SKM-1 treated with dmso at 0.1 percent for 144 hours (cell line): ENCODE data around the gene SH3BP5.
"Not testable (repeated sequence)": the region's sequence is repeated elsewhere in the genome, so short reads cannot be mapped to it uniquely, and the experiment has no call there.

Experiments
- DNase-seq: peaks from one replicate; lab custom pipeline; 2025; ENCODE audit not compliant: unreplicated experiment; lab: John Stamatoyannopoulos, UW

The SH3BP5 gene, protein sequence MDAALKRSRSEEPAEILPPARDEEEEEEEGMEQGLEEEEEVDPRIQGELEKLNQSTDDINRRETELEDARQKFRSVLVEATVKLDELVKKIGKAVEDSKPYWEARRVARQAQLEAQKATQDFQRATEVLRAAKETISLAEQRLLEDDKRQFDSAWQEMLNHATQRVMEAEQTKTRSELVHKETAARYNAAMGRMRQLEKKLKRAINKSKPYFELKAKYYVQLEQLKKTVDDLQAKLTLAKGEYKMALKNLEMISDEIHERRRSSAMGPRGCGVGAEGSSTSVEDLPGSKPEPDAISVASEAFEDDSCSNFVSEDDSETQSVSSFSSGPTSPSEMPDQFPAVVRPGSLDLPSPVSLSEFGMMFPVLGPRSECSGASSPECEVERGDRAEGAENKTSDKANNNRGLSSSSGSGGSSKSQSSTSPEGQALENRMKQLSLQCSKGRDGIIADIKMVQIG

DNA sequence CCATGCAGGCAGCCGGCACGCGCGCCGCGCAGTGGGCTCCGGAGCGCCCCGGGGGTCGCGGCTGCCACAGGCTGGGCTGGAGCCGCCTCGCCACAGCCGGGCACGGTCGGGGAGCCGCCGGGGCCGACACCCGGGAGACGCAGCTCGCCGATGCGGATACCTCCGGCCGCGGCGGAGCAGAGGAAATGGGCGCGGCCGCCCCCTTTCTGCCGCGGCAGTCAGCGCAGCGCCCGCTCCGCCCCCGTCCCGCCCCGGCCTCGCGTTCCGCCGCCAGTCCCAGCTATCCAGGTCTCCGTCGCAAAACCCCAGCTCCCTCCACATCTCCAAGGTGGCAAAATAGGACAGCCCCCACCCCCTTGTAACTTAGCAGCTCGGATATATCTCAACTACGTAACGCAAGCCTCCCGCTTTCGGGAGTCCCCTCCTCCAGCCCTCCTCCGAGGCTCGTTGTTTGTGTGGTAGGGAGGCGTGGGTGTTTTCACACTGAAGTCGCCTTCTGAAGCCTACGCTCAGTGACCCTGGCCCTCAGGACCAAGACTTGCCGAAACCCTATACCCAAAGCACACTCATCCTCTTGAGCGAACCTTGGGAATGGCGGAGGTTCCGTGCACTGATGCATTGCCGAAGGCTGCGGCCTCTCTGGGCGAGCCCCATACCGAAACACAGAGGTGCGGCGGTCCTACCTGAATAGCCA lies at the start of gene SH3BP5:
TSS of gene SH3BP5 (minus strand) at position 182 of the 694 bp plus-strand sequence. CDS start at position 4, 178 bp downstream.
- peak; percentile 65 for DNase-seq

DNA sequence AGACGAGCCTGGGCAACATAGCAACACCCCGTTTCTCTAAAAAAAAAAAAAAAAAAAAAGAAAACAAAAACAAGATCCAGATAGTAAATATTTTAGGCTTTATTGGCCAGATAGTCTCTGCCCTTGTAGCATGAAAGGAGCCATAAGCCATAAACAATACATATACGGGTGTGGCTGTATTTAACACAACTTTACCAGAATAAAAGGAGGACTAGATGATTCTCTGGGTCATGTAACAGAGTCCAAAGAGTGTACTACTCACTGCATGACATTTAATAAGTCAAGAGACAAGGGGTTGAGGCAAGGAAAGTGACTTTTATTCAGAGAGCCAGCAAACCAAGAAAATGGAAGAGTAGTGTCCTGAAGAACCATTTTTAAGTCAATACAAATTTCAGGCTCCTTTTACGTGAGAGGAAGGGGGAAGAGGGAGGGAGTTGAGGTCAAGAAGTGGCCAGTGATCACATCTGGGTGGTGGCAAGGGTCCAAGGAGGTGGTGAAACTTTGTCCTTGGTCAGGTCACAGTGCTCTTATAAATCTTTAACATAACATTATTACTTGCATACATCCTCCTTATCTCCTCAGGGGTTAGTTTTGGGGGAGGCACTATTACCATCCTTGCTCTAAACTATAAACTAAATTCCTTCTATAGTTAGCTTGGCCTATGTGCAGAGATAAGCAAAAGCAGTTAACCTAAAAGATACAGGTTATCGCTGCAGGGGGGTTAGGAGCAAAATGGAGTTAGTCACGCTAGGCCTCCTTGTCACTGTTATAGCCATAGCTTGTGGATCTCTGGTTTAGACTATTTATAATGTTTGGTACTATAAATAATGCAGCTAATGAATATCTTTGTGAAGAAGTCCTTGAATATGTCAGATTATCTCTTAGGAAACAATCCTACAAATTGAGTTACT lies 48.8 kb upstream of the SH3BP5 start:
- DNase-seq: peak; percentile 19

DNA sequence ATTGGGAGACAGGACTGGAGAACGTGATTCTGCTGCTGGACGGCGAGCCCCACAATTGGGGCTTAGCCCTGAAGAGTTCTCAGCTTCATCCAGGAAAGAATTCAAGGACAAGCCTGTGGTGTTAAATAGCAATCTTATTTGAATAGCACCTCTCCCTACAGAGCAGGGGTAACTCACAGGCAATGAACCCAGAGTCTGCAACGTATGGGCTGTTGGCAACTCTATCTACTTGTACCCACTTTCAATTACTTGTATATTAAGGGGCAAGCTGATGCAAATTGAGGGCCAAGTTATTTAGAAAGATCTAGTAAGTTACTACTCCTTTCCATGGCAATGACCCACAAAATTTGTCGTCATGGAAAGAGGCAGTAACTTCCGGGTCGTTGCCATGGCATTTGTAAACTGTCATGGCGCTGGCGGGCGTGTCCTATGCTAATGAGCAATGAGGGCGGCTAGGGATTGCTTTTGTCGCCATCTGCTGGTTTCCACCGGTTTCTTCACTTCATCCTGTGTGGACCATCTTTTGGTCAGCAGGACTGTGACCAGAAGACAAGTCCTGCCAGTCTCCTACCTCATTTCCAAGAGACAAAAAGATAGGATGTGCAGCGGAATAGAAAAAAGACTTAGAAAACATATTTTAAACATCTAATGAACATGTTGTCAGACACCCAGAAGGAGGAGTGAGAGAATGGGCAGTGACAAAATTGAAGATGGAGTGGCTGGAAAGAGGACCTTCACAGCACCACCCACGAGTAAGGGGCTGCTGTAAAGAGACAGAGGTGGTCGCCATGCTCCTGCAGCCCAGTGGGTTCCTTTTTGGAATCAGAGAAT lies 45.8 kb upstream of the SH3BP5 start:
- peak; percentile 93 for DNase-seq

DNA sequence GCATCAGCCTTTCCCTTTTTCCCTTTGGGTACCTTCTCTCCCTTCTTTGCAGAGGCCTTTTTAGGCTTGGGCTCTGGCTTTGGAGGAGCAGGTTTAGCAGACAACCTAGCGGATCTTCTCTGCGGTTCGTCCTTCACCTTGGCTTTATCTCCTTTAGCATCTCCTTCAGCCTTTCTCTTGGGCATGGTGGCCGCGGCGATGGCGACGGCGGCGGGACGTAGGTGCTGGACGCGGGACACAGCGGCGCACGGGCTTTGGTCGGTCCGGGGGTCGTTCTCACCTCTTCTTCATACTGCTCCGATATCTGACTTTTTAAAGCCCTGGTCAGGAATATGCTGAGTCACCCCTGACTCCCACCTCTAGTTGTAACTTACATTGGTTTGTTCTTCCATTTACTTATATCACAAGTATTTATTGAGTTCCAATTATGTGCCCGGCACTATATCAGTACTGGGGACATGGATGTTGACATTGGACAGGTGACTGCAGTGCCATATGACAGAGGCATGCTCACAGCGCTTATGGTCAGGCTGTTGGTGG lies 43.1 kb upstream of the SH3BP5 start:
- no peak for DNase-seq

DNA sequence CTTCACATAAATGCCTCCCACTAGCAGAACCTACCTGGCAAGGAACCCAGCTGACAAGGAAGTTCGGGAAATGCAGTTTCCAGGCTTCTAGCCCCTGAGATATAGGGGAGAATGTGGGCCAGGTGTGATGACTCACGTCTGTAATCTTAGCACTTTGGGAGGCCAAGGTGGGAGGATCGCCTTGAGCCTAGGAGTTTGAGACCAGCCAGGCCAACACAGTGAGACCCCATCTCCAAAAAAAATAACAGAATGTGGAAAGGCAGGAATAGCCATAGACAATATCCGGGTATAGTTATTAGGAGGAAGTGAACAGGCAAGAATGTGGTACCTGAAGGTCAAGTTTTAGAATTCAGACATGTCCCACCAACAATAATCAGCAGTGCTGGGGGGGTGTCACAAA lies 40.5 kb upstream of the SH3BP5 start:
- no peak for DNase-seq

DNA sequence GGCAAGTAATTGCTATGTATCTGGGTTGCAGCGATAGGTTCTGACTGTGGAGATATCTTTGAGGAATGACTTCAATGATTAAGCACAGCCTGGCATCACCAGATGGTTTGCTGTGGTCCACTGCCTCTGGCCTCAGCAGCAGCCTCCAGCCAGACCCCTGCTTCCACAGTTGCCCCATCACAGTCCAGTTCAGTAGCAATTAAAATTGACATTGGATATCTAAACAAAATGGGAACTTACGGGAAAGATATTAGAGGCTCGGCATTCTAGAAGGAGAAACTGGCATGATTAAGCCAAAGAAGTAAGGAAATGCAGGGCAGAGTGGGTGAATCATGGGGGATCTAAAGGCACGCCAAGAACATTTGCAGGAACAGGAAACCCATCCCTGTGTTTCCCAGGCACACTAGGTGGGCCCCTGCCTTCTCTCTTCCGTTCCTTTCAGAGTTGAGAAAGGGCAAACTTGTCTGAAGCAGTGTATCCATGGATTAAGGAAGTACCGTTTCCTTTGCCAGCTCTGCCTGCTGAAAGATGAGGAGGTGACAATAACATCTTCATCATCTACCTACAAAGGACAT lies 36.3 kb upstream of the SH3BP5 start:
- no peak for DNase-seq

DNA sequence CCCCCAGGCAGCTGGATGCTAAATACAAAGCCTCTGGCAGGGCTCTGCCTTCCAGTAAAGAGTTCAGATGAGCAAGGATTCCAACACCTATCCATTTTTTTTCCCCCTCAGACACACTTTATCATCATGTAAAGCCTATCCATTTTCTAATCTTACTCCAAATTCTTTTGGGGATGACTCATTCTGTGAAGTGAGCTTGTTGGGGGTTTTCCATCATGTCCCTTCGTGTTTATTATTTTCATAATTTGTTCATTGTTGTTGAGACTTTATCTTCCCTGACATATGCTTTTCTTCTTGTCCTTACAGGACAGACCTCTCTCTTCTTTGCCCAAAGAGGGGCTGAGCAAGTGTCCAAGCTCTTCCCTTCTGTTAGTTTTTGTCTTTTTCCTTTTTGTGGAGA lies 34.7 kb upstream of the SH3BP5 start:
- DNase-seq: no peak

DNA sequence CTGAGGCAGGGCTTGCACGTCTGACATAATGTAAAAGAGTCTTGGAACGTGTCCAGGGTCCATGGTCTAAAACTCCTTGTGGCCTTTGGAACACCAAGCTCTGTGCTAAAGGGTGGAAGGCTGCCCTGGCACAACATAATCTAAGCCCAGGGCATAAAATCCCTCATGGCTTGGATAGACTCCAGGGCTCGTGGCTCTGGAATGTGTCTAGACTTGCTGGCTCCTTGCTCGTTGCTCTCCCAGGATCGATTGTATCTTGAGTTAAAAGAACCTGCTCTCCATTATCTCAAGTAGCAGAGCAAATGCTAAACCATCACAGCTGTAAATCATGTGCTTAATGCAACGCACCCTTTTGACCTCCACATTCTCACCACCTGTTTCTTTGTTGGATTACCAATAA lies 31.7 kb upstream of the SH3BP5 start:
- DNase-seq: not testable (repeated sequence)

DNA sequence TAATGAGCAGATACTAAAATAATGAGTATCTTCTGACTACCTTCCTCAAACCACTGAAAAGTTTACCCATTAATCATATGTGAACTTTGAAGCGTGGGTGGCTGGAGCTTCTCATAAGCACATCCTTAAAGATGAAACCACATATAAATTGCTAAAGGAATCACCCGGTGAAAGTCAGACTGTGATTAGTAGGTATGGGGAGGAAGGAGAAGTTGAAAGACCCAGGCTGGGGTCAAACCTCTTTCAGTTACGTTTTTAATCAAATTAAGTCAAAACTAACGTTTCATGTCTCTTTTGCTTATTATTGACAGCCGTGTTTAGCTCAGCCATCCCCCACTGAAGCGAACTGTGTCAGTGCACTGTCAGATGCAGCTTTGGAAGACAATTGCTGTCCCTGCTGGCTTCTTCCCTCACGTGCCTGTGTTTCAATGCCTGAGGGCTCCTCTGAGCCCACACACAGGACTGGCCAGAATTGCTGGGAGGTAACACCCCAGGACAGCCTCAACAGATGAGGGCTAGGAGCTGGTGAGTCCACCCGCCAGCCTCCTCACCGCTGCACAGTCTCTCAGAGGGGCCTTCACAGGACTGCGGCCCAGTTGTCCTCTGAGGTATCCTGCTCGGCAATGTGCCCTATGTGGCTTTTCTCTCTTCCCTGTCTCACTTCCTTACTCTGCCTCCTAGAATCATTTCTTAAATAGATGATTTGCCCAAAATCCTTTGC lies 29.3 kb upstream of the SH3BP5 start:
- no peak for DNase-seq

DNA sequence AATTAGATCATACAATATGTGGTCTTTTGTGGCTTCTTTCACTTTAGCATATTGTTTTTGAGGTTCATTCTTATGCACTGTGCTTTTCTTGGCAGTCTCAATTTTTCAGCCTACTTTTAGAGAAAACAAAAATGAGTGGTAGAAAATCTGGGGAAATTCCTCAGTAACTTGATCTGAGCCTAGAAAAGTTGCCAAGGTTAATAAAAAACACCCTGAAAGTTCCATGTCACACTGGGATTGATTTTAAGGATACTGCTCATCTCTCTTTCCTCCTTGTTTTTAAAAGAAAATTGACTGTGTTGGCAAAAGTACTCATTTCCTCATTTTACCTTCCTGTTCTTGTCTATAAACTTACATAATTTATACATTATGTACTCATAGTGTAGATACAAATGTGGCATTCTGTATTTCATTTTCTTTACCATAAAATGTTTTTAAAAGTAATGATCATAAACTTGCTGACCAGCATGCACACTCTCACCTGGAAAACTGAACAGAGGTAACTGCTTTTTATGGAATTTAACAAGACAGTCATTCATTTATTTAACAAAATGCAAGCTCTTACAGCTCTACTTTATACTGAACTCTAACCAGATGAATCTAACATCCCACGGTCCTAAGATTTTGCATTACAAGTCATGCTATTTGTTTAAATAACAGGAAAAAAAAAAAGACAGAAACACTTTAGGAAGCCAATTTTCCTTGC lies 28.6 kb upstream of the SH3BP5 start:
- no peak for DNase-seq

DNA sequence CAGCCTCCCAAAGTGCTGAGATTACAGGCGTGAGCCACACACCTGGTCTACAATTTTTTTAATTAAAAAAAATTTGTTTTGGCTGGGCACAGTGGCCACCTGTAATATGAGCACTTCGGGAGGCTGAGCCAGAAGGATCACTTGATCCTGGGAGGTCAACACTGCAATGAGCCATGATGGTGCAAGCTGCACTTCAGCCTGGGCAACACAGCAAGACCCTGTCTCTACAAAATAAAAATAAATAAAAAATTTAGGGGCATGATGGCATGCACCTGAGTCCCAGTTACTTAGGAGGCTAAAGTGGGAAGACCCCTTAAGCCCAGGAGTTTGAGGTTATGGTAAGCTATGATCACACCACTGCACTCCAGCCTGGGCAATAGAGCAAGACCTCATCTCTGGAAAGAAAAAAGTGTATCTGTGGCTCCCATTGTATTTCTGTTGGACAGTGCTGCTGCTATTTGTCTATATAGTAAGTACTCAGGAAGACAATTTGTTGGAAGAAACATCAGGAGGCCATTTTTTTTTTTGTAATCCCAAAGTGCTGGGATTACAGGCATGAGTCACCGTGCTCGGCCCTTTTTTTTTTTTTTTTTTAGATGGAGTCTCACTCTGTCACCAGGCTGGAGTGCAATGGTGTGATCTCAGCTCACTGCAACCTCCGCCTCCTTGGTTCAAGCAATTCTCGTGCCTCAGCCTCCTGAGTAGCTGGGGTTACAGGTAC lies 27.5 kb upstream of the SH3BP5 start:
- no peak for DNase-seq

DNA sequence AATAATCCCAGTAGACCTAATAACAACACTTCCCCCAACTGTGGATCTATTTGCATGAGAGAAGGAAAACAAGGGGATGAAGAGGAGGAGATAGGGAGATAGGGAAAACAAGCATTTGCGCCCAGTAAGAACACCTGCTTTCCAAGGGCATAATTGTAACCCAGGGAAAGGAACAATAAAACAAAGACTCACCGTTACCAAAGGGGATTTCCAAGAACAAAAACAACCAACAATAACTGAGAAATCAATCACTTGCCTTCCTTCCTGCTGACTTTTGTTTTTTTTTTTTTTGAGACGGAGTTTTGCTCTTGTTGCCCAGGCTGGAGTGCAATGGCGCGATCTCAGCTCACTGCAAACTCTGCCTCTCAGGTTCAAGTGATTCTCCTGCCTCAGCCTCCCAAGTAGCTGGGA lies 24.3 kb upstream of the SH3BP5 start:
- DNase-seq: not testable (repeated sequence)

DNA sequence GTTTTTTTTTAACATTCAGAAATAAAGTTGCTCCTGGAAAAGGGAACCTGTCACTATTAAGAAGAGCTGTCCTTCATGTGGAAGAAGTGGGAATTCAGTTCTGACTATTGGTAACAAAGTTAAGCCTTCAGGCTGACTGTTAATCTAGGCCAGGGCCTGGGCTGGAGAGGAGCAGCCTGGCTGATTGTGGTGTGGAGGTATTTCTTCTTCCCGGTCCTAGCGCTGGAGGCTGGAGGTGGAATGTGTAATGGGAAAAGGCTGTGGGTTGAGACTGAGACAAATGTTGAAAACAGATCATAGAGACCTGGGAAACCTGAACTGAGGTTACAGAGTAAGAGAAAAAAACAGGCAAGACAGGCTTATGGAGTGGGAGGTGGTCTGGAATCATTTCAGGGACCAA lies 23.8 kb upstream of the SH3BP5 start:
- DNase-seq: no peak

DNA sequence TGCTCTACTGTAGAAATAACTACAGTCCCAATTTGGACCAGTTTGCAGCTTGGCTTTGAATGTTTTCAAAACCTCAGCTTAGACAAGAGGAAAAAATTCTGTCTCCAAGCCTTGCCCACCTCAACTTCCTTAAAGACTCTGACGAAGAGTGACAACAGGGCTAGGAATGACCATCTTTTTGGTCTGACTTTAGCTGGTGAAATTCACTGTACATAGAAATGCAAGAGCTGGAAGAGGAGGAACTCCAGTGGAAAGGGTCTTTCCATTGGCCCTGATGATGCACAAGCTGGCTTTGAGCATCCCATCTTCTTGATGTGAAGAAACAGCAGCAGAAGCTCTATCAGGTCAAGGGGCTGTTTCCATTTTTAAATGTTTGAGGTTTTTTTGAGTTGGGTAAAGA lies 22.7 kb upstream of the SH3BP5 start:
- no peak for DNase-seq

DNA sequence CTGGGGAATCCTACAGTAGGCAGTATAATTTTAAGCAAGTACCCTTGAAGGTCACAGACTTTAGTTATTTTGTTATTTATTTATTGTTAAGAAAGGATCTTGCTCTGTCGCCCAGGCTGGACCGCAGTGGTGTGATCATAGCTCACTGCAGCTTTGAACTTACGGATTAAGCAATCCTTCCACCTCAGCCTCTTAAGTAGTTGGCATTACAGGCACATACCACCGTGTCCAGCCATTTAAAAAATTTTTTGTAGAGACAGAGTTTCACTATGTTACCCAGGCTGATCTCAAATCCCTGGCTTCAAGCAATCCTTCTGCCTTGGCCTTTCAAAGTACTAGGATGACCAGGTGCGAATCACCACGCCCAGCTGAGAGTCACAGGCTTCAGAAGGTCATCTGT lies 22.1 kb upstream of the SH3BP5 start:
- DNase-seq: no peak

DNA sequence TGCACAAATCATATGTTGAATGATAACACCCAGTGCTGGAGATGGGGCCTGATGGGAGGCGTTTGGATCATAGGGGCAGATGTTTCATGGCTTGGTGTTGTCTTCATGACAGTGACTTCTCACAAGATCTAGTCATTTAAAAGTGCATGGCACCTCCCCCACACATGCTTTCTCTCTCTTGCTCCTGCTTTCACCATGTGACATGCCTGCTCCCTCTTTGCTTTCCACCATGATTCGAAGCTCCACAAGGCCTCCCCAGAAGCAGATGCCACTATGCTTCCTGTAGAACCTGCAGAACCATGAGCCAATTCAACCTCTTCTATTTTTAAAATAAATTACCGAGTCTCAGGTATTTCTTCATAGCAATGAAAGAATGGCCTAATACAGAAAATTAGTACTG lies 17.8 kb upstream of the SH3BP5 start:
- DNase-seq: no peak

DNA sequence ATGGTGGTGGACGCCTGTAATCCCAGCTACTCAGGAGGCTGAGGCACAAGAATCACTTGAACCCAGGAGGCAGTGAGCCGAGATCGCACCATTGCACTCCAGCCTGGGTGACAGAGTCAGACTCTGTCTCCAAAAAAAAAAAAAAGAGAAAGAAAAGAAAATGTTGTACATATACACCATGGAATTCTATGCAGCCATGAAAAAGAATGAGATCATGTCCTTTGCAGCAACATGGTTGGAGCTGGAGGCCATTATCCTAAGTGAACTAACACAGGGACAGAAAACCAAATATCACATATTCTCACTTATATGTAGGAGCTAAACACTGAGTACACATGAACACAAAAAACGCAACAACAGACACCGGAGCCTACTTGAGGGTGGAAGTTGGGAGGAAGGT lies 17.1 kb upstream of the SH3BP5 start:
- not testable (repeated sequence) for DNase-seq

DNA sequence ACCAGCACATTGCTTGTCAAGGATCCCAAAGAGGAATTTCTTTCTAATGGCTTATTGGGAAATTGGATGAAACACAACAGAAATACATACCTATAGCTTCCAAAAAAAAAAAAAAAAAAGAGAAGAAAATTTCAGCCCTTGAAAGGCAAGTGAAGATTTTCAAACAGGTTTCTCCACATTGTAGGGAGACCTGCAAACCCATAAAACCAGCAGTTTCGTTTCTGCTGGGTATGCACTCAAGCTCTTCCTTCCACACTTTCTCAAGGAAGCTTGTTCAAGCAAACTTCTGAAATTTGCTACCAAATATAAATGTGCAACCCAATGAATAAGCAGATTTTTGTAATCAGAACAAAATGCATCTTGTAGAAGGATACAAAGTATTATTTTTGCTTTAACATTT lies 15.9 kb upstream of the SH3BP5 start:
- no peak for DNase-seq
